H1 (cell line): ENCODE measurements around the gene C19orf47. TPM values are rescaled to one million over a fixed set of nuclear protein-coding genes. Genes with fewer than 3 reads are reported as not detected.

Source experiments
- CTCF ChIA-PET: fragments of 300-600 bp; sonication (Branson Sonifier 250); formaldehyde crosslinking; loops from one replicate; lab custom pipeline; 2021; ENCODE audit not compliant: partially characterized antibody; lab: Charles Lee
- POLR2A ChIA-PET: fragments of 300-600 bp; sonication (Branson Sonifier 250); formaldehyde crosslinking; loops from one replicate; lab custom pipeline; 2021; ENCODE audit warnings: inconsistent platforms; ENCODE audit not compliant: partially characterized antibody; lab: Charles Lee
- DNase-seq, 2 experiments: peaks; one replicate each; pipeline versions ENCODE4 v3.0.0 to v3.0.0-alpha.2; 2010 to 2022; ENCODE audit warnings: low spot score in 2 of 2, low read depth in 1 of 2, mixed read lengths in 1 of 2
- FAIRE-seq: peaks from 2 replicates; lab custom pipeline; 2011; peaks lifted over from hg19 to GRCh38; lab: Jason Lieb, UNC
- H2AFZ ChIP-seq: 2 replicates; pipeline ENCODE4 v1.8.1; 2012; ENCODE audit warnings: low read length, inconsistent platforms
- H2AK5ac ChIP-seq: 2 replicates; pipeline ENCODE4 v1.6.1; 2013; ENCODE audit warnings: low read depth, low read length
- H2BK120ac ChIP-seq: replicated peaks from 2 replicates; pipeline ENCODE3; 2013; ENCODE audit warnings: low read depth, low read length, inconsistent platforms
- H2BK12ac ChIP-seq: 2 replicates; pipeline ENCODE4 v1.6.1; 2013; ENCODE audit warnings: low read depth, low read length
- H2BK15ac ChIP-seq: 2 replicates; pipeline ENCODE4 v1.6.1; 2013; ENCODE audit warnings: low read length
- H2BK20ac ChIP-seq: 2 replicates; pipeline ENCODE4 v1.6.1; 2013; ENCODE audit warnings: low read length
- H2BK5ac ChIP-seq: 2 replicates; pipeline ENCODE4 v1.6.1; 2013; ENCODE audit warnings: low read depth, low read length
- H3K14ac ChIP-seq: 2 replicates; pipeline ENCODE4 v1.6.1; 2013; ENCODE audit warnings: inconsistent platforms; ENCODE audit not compliant: insufficient read length
- H3K18ac ChIP-seq: 2 replicates; pipeline ENCODE4 v1.6.1; 2013; ENCODE audit warnings: low read length; ENCODE audit errors: extremely low read depth
- H3K23ac ChIP-seq: 2 replicates; pipeline ENCODE4 v1.6.1; 2013; ENCODE audit warnings: inconsistent platforms; ENCODE audit not compliant: insufficient read length
- H3K23me2 ChIP-seq: 2 replicates; pipeline ENCODE4 v1.6.1; 2013; ENCODE audit warnings: low read depth, low read length
- H3K27ac ChIP-seq: 2 replicates; pipeline ENCODE4 v1.6.1; 2011; ENCODE audit warnings: low read depth, low read length, inconsistent platforms
- H3K27me3 ChIP-seq, 4 experiments: replicated peaks in 1 of 4; 1 replicate in 1 of 4; 2 replicates in 3 of 4; pipeline versions ENCODE4 v1.6.1 to v1.8.1; 2011 to 2013; ENCODE audit warnings: low read length in 3 of 4, mild to moderate bottlenecking in 3 of 4, inconsistent platforms in 2 of 4, mixed read lengths in 2 of 4, moderate library complexity in 1 of 4; ENCODE audit not compliant: control insufficient read depth in 3 of 4, insufficient read depth in 3 of 4; ENCODE audit errors: extremely low read depth in 1 of 4
- H3K36me3 ChIP-seq, 4 experiments: 2 replicates each; pipeline versions ENCODE4 v1.6.1 to v1.8.1; 2011 to 2013; ENCODE audit warnings: mild to moderate bottlenecking in 4 of 4, low read length in 3 of 4, moderate library complexity in 2 of 4, control low read depth in 1 of 4, inconsistent platforms in 1 of 4; ENCODE audit not compliant: insufficient read depth in 4 of 4, control insufficient read depth in 2 of 4
- H3K4ac ChIP-seq: replicated peaks from 2 replicates; pipeline ENCODE3; 2013; ENCODE audit warnings: low read length, low read depth, mixed read lengths, inconsistent platforms; ENCODE audit not compliant: insufficient read length
- H3K4me1 ChIP-seq, 4 experiments: replicated peaks in 1 of 4; 1 replicate in 1 of 4; 2 replicates in 3 of 4; pipeline versions ENCODE4 v1.6.1 to v1.8.1; 2011 to 2013; ENCODE audit warnings: low read length in 3 of 4, inconsistent platforms in 2 of 4, mixed read lengths in 1 of 4; ENCODE audit not compliant: insufficient read depth in 4 of 4, control insufficient read depth in 3 of 4
- H3K4me2 ChIP-seq, 2 experiments: 2 replicates each; pipeline versions ENCODE4 v1.6.1 to v1.8.1; 2011 to 2013; ENCODE audit warnings: low read depth in 2 of 2, low read length in 2 of 2, control low read depth in 1 of 2, inconsistent platforms in 1 of 2, mild to moderate bottlenecking in 1 of 2; ENCODE audit not compliant: insufficient read depth in 1 of 2
- H3K4me3 ChIP-seq, 4 experiments: fragments of 200-600, 300-600 bp in 1 of 4; sonication (generic), shearing (Covaris generic), sonication (Bioruptor Twin) in 1 of 4; 2 replicates each; pipeline versions ENCODE4 v1.5.1 to v1.8.1; 2011 to 2016; ENCODE audit warnings: low read length in 4 of 4, low read depth in 3 of 4, control low read depth in 2 of 4, inconsistent platforms in 2 of 4, mild to moderate bottlenecking in 2 of 4, mixed read lengths in 1 of 4, moderate library complexity in 1 of 4; ENCODE audit not compliant: insufficient read depth in 2 of 4; ENCODE audit errors: extremely low read depth in 1 of 4
- H3K56ac ChIP-seq: replicated peaks from 2 replicates; pipeline ENCODE3; 2013; ENCODE audit warnings: low read depth, mild to moderate bottlenecking, mixed read lengths, low read length, inconsistent platforms; ENCODE audit not compliant: insufficient read length
- H3K79me1 ChIP-seq: 2 replicates; pipeline ENCODE4 v1.6.1; 2013; ENCODE audit warnings: low read depth, low read length, control low read depth
- H3K79me2 ChIP-seq, 2 experiments: 2 replicates each; pipeline versions ENCODE4 v1.6.1 to v1.8.1; 2012 to 2013; ENCODE audit warnings: low read length in 2 of 2, mild to moderate bottlenecking in 2 of 2, inconsistent platforms in 1 of 2; ENCODE audit not compliant: insufficient read depth in 2 of 2, control insufficient read depth in 1 of 2
- H3K9ac ChIP-seq, 4 experiments: replicated peaks in 1 of 4; 1 replicate in 1 of 4; 2 replicates in 3 of 4; pipeline versions ENCODE4 v1.6.1 to v1.8.1; 2011 to 2013; ENCODE audit warnings: low read depth in 3 of 4, low read length in 3 of 4, control low read depth in 2 of 4, mild to moderate bottlenecking in 2 of 4, moderate library complexity in 2 of 4, inconsistent platforms in 1 of 4; ENCODE audit errors: extremely low read depth in 1 of 4
- H3K9me3 ChIP-seq, 2 experiments: 2 replicates each; pipeline versions ENCODE4 v1.6.1 to v1.8.1; 2012 to 2013; ENCODE audit warnings: mild to moderate bottlenecking in 2 of 2, moderate library complexity in 2 of 2, control low read depth in 1 of 2, inconsistent platforms in 1 of 2, low read depth in 1 of 2, low read length in 1 of 2, mixed read lengths in 1 of 2; ENCODE audit not compliant: insufficient read depth in 2 of 2
- H4K20me1 ChIP-seq, 2 experiments: replicated peaks in 1 of 2; 2 replicates each; pipeline versions ENCODE3 to v1.8.1; 2011 to 2013; ENCODE audit warnings: inconsistent platforms in 2 of 2, low read length in 2 of 2, mild to moderate bottlenecking in 1 of 2; ENCODE audit not compliant: insufficient read depth in 2 of 2, control insufficient read depth in 1 of 2
- H4K5ac ChIP-seq: 2 replicates; pipeline ENCODE4 v1.6.1; 2013; ENCODE audit warnings: low read length, low read depth, mixed read lengths, inconsistent platforms; ENCODE audit not compliant: insufficient read length
- H4K8ac ChIP-seq: 2 replicates; pipeline ENCODE4 v1.8.0; 2013; ENCODE audit warnings: mild to moderate bottlenecking, moderate library complexity, low read length, inconsistent platforms; ENCODE audit not compliant: insufficient read depth; ENCODE audit errors: extremely low read depth
- H4K91ac ChIP-seq: replicated peaks from 2 replicates; pipeline ENCODE3; 2013; ENCODE audit warnings: low read length, mixed read lengths, inconsistent platforms; ENCODE audit not compliant: insufficient read length
- CBX8 ChIP-seq: fragments of 300-800, 300-1000 bp; sonication (generic); IDR thresholded peaks from 2 replicates; pipeline ENCODE4 v1.7.1; 2016; ENCODE audit warnings: low read depth, low read length, borderline replicate concordance
- CHD2 ChIP-seq: IDR thresholded peaks from 2 replicates; pipeline ENCODE4 v1.6.1; 2012; ENCODE audit warnings: low read length, improper control_type of control experiment
- GTF2F1 ChIP-seq: IDR thresholded peaks from 2 replicates; pipeline ENCODE4 v1.6.1; 2012; ENCODE audit warnings: low read depth, low read length, improper control_type of control experiment, borderline replicate concordance
- JUND ChIP-seq: IDR thresholded peaks from 2 replicates; pipeline ENCODE4 v1.6.1; 2011; ENCODE audit warnings: mild to moderate bottlenecking, improper control_type of control experiment, low read length
- PHF8 ChIP-seq: fragments of 200-600 bp; sonication (generic); conservative IDR thresholded peaks from 2 replicates; pipeline ENCODE4 v1.7.1; 2012; ENCODE audit warnings: low read depth, mild to moderate bottlenecking, inconsistent platforms, low read length, moderate library complexity
- POLR2A ChIP-seq, 2 experiments: IDR thresholded peaks; 1 replicate in 1 of 2; 2 replicates in 1 of 2; pipeline ENCODE4 v1.6.1; 2011; ENCODE audit warnings: low read depth in 2 of 2, low read length in 2 of 2, mild to moderate bottlenecking in 2 of 2; ENCODE audit errors: control extremely low read depth in 1 of 2
- POLR2AphosphoS5 ChIP-seq: IDR thresholded peaks from 2 replicates; pipeline ENCODE4 v1.6.1; 2011; ENCODE audit warnings: low read depth, low read length
- RFX5 ChIP-seq: IDR thresholded peaks from 2 replicates; pipeline ENCODE4 v1.6.1; 2011; ENCODE audit warnings: low read depth, low read length, improper control_type of control experiment, borderline replicate concordance
- SP1 ChIP-seq: IDR thresholded peaks from 2 replicates; pipeline ENCODE4 v1.6.1; 2011; ENCODE audit warnings: low read depth, low read length
- SP2 ChIP-seq: IDR thresholded peaks from 2 replicates; pipeline ENCODE4 v1.6.1; 2012; ENCODE audit warnings: mild to moderate bottlenecking, low read length, inconsistent platforms
- SUZ12 ChIP-seq: fragments of 200-600 bp; sonication (generic); IDR thresholded peaks from 2 replicates; pipeline ENCODE4 v1.6.1; 2012; ENCODE audit warnings: mild to moderate bottlenecking, inconsistent platforms, low read length, moderate library complexity, mixed read lengths
- WGBS, 2 experiments: shearing (Covaris generic) in 1 of 2; methylation state at CpG; one replicate each; pipeline versions ENCODE4 v1.1.6 to v1.1.7; 2013 to 2015; ENCODE audit warnings: low lambda C conversion rate in 2 of 2, mixed read lengths in 2 of 2, inconsistent platforms in 1 of 2, low coverage in 1 of 2, missing lambda C conversion rate in 1 of 2; ENCODE audit not compliant: insufficient replicate concordance in 2 of 2, insufficient coverage in 1 of 2, insufficient read length in 1 of 2; ENCODE audit errors: extremely low coverage in 1 of 2, missing lambda C conversion rate in 1 of 2; 5-methylcytosine and 5-hydroxymethylcytosine counted together
- polyA plus RNA-seq, 7 experiments: library from polyadenylated mRNA; depleted of rRNA in 3 of 7; stranded (reverse) in 5 of 7; unstranded in 2 of 7; fragments of >200 nt in 5 of 7; fragments of 200-250 nt in 2 of 7; gene quantifications; 1 replicate in 5 of 7; 2 replicates in 1 of 7; 4 replicates in 1 of 7; pipeline versions ENCODE4 v1.2.1 to v1.2.3, GENCODE V29; 2011 to 2013; ENCODE audit warnings: missing spikeins in 2 of 7, mixed read lengths in 2 of 7
- total RNA-seq: library from RNA; stranded (reverse); fragmentation: NEBNext Ultra II Directional; extraction: Animal tissue kit (Norgen Biotek cat#: 25700); gene quantifications from 2 replicates; pipeline ENCODE4 v1.2.1, GENCODE V29; 2021

C19orf47 gene
- total and polyA plus RNA-seq, 2 of the 8 experiments (the other 6 are each of a cell fraction or from before 2014, with no cell fraction given), result 17.8 to 27.3 TPM

DNA sequence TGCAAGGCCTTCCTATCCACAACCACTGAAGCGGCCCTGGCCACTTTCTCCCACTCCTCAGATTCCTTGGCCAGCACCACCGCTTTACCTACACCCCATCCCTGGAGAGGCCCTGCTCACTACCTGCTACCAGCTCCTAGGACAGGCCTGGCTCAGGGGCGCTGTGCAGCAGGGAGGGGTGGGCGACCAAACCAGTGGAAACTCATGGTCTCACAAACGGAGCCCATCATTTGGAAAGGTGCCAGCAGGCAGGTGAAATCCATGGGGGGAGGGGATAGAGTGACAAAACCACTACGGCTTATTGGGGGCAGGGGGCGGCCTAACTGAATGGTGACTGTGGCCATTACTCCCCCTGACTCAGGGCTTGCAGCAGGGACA lies 27.6 kb downstream of the C19orf47 start:
- H3K4me1 ChIP-seq, result no peaks in the 10 kb centered on the region
- no peak for DNase-seq
- 87% methylated on average over 7 of the region's 7 CpGs; no CpG with 5 or more reads in 1 of the 2 experiments for WGBS, 2 experiments
- H3K14ac ChIP-seq, result no peak overlapping the region
- 0 out of 2 replicates have a peak overlapping the region, but pooled peaks have one; percentile 5 for H4K8ac ChIP-seq
- H4K20me1 ChIP-seq, result peaks cover 0 to 1% of the 10 kb centered on the region in 2 experiments
- no peak overlapping the region for H3K4me2 ChIP-seq
- H3K27me3 ChIP-seq, result no peaks in the 10 kb centered on the region; a peak in 1 of 7 replicates
- no peak for TF ChIP-seq PHF8
- TF ChIP-seq SUZ12, result no peak
- TF ChIP-seq JUND, result no peak
- TF ChIP-seq SP2, result no peak
- TF ChIP-seq RFX5, result no peak
- TF ChIP-seq POLR2AphosphoS5, result no peak
- TF ChIP-seq SP1, result no peak
- no peak for TF ChIP-seq CBX8
- no peak for TF ChIP-seq CHD2
- no peak for TF ChIP-seq POLR2A (IDR thresholded peaks at IDR 0.05; ENCODE audit: control extremely low read depth in 1 of 2, low read depth in 2 of 2, low read length in 2 of 2)
- no peak for TF ChIP-seq GTF2F1
- TF ChIP-seq, all 59 proteins: peak for 0
- Histone ChIP-seq H2BK5ac (no peak overlapping the region), H2AFZ (no peak overlapping the region), H3K4me3 (no peak overlapping the region), H2BK15ac (no peak overlapping the region), H4K5ac (no peak overlapping the region), H2AK5ac (no peak overlapping the region), H3K79me1 (no peaks in the 10 kb centered on the region), H3K18ac (no peak overlapping the region), H3K56ac (no peak overlapping the region), H3K4ac (no peak overlapping the region), H3K23me2 (no peaks in the 10 kb centered on the region), H3K23ac (no peak overlapping the region), H3K9me3 (no peaks in the 10 kb centered on the region), H3K36me3 (peaks cover 6 to 25% (median 17%) of the 10 kb centered on the region in 4 experiments; a peak in 7 of 8 replicates), H3K9ac (no peak overlapping the region), H2BK20ac (no peak overlapping the region), H3K27ac (no peak overlapping the region), H4K91ac (no peak overlapping the region), H2BK120ac (no peak overlapping the region), H2BK12ac (no peak overlapping the region), H3K79me2 (no peaks in the 10 kb centered on the region)
- POLR2A ChIA-PET, result interaction anchor here (0.9 kb wide), 1 partner anchor 10 kb away, joined by 4 read pairs; no protein-coding TSS in a partner anchor
- no peak for FAIRE-seq
- CTCF ChIA-PET, result interaction anchor here (0.9 to 2.4 kb wide), 3 partner anchors 15 to 219 kb away, joined by 3 to 8 read pairs (median 3); no protein-coding TSS in a partner anchor
